ENCODE measurements around the gene PCDHGA7.
"Not testable (repeated sequence)": the region's sequence is repeated elsewhere in the genome, so short reads cannot be mapped to it uniquely, and the experiment has no call there.

PCDHGA7 gene

GRCh38 chr5:141366016-141366896 lies 16.3 kb upstream of the PCDHGA7 start:
- DNase-seq, result no peak

DNA sequence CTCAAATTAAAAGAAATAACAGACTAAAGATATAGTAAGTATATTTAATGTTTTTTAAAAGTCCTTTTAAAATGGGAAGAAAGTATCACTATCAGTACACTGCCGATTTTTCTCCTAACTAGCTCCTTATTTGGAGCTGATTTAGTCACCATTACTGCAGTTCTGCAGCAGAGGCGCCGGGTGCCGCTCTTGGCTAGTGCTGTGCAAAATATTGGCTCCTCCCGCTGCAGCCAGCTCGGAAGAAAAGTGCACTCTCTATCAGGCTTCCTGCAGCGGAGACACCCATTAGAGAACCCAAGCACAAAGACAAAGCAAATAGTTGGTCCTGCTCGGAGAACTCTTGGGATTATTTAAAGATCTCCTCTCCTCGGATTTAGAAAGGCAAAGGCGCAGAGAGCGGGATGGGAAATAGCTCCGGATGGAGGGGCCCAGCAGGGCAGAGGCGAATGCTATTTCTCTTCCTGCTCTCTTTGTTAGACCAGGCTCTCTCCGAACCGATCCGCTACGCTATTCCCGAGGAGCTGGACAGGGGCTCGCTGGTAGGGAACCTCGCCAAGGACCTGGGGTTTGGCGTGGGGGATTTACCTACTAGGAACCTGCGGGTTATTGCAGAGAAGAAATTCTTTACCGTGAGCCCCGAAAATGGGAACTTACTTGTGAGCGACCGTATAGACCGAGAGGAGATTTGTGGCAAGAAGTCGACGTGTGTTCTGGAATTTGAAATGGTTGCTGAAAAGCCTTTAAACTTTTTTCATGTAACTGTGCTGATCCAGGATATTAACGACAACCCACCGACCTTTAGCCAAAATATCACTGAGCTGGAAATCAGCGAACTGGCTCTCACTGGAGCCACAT lies 12.3 kb upstream of the PCDHGA7 start, which contains the start of gene PCDHGB3:
TSS of gene PCDHGB3 (plus strand) at position 249 of the 855 bp plus-strand sequence. CDS start at position 402, 153 bp downstream.
- DNase-seq, result peak; percentile 3

DNA sequence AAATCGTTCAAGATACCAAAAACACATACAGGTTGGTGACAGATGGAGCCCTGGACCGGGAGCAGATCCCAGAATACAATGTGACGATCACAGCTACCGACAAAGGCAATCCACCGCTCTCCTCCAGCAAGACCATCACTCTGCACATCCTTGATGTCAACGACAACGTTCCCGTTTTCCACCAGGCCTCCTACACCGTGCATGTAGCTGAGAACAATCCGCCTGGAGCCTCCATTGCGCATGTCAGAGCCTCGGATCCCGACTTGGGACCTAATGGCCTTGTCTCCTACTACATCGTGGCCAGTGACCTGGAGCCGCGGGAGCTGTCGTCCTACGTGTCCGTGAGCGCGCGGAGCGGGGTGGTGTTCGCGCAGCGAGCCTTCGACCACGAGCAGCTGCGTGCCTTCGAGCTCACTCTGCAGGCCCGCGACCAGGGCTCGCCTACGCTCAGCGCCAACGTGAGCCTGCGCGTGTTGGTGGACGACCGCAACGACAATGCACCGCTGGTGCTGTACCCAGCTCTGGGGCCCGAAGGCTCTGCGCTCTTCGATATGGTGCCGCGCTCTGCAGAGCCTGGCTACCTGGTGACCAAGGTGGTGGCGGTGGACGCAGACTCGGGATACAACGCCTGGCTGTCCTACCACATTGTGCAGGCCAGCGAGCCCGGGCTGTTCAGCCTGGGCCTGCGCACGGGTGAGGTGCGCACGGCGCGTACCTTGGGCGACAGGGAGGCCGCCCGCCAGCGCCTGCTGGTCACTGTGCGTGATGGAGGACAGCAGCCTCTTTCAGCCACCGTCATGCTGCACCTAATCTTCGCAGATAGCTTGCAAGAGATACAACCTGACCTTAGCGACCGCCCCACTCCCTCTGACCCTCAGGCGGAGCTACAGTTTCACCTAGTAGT lies 10.7 kb upstream of the PCDHGA7 start:
- no peak for DNase-seq

DNA sequence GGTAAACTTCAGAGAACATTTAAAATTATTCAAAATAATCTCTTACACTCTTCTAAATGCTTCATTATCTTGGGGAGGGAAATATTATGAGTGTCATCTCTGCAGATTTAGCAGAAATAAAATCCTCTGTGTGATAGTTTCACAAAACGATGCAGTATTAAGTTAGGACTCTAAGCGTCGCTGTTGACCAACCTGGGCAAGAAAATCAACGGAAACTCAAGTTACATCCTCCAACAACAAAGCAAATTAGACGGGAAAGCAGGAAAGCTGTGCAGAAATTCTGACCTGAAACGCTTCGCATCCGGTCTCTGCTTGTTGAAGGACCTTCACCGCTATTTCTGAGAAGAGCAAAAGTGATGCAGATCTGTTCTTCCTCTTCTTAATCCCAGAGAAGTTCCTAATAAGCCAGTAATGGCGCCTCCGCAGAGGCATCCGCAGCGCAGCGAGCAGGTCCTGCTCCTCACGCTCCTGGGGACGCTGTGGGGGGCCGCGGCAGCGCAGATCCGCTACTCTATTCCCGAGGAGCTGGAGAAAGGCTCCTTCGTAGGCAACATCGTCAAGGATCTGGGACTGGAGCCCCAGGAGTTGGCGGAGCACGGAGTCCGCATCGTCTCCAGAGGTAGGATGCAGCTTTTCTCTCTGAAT lies 8.7 kb upstream of the PCDHGA7 start, which contains the start of gene PCDHGA6:
TSS of gene PCDHGA6 (plus strand) at position 219 of the 645 bp plus-strand sequence. CDS start at position 412, 193 bp downstream.
- DNase-seq, result peak; percentile 37

- no peak for DNase-seq
Observed at GRCh38 chr5:141374627-141375026, 7.9 kb upstream of the PCDHGA7 start.

DNA sequence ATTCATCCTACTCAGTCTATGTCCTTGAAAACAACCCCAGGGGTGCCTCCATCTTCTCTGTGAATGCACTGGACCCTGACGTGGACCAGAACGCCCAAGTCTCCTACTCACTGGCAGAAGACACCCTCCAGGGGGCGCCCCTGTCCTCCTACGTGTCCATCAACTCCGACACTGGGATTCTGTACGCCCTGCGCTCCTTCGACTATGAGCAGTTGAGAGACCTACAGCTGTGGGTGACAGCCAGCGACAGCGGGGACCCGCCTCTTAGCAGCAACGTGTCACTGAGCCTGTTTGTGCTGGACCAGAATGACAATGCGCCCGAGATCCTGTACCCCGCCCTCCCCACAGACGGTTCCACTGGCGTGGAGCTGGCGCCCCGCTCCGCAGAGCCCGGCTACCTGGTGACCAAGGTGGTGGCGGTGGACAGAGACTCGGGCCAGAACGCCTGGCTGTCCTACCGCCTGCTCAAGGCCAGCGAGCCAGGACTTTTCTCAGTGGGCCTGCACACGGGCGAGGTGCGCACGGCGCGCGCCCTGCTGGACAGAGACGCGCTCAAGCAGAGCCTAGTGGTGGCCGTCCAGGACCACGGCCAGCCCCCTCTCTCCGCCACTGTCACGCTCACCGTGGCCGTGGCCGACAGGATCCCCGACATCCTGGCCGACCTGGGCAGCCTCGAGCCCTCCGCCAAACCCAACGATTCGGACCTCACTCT lies 6.9 kb upstream of the PCDHGA7 start:
- not testable (repeated sequence) for DNase-seq

DNA sequence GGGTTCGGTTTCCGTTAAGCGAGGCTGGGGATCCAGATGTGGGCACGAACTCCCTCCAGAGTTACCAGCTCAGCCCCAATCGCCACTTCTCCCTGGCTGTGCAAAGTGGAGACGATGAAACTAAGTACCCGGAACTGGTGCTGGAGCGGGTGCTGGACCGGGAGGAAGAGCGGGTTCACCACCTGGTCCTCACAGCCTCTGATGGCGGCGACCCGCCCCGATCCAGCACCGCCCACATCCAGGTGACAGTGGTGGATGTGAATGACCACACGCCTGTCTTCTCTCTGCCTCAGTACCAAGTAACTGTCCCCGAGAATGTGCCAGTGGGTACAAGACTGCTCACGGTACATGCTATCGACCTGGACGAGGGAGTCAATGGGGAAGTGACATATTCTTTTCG lies 803 bp downstream of the PCDHGA7 start:
- DNase-seq, result no peak

DNA sequence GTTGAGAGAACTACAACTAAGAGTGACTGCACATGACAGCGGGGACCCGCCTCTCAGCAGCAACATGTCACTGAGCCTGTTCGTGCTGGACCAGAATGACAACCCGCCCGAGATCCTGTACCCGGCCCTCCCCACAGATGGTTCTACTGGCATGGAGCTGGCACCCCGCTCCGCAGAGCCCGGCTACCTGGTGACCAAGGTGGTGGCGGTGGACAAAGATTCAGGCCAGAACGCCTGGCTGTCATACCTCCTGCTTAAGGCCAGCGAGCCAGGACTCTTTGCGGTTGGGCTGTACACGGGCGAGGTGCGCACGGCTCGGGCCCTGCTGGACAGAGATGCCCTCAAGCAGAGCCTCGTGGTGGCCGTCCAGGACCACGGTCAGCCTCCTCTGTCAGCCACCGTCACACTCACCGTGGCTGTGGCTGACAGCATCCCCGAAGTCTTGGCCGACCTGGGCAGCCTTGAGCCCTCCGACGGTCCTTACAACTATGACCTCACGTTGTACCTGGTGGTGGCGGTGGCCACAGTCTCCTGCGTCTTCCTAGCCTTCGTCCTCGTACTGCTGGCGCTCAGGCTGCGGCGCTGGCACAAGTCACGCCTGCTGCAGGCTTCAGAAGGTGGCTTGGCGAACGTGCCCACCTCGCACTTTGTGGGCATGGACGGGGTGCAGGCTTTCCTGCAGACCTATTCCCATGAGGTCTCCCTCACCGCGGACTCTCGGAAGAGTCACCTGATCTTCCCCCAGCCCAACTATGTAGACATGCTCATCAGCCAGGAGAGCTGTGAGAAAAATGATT lies 2.1 kb downstream of the PCDHGA7 start:
- DNase-seq, result no peak

DNA sequence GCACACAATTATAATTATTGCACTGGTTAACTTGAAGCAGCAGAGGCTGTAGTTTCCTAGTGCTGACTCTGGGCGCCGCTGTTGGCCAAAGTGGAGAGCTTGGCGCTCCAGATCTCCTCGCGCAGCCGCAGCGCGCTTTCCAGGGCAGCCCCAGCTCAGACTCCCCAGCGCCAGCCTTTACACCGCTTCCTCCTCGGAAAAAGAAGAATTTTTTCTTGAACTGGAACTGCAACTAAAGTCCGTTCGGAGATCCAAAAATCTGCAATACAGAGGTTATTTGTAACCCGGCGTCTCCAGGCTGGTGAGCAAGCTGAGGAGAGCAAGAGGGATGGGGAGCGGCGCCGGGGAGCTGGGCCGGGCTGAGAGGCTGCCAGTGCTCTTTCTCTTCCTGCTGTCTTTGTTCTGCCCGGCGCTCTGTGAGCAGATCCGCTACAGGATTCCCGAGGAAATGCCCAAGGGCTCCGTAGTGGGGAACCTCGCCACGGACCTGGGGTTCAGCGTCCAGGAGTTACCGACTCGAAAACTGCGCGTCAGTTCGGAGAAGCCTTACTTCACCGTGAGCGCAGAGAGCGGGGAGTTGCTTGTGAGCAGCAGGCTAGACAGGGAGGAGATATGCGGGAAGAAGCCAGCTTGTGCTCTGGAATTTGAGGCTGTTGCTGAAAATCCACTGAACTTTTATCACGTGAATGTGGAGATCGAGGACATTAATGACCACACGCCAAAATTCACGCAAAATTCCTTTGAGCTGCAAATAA lies 5.2 kb downstream of the PCDHGA7 start, which contains the start of gene PCDHGB4:
TSS of gene PCDHGB4 (plus strand) at position 142 of the 755 bp plus-strand sequence. CDS start at position 329, 187 bp downstream.
- DNase-seq, result peak; percentile 22

DNA sequence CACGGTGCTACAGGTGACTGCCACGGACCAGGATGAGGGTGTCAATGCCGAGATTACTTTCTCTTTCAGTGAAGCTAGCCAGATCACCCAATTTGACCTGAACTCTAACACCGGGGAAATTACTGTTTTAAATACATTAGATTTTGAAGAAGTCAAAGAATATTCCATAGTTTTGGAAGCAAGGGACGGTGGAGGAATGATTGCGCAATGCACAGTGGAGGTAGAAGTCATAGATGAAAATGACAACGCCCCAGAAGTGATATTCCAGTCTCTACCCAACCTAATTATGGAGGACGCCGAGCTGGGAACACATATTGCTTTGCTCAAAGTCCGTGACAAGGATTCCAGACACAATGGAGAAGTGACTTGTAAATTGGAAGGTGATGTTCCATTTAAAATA lies 6.1 kb downstream of the PCDHGA7 start:
- no peak for DNase-seq

DNA sequence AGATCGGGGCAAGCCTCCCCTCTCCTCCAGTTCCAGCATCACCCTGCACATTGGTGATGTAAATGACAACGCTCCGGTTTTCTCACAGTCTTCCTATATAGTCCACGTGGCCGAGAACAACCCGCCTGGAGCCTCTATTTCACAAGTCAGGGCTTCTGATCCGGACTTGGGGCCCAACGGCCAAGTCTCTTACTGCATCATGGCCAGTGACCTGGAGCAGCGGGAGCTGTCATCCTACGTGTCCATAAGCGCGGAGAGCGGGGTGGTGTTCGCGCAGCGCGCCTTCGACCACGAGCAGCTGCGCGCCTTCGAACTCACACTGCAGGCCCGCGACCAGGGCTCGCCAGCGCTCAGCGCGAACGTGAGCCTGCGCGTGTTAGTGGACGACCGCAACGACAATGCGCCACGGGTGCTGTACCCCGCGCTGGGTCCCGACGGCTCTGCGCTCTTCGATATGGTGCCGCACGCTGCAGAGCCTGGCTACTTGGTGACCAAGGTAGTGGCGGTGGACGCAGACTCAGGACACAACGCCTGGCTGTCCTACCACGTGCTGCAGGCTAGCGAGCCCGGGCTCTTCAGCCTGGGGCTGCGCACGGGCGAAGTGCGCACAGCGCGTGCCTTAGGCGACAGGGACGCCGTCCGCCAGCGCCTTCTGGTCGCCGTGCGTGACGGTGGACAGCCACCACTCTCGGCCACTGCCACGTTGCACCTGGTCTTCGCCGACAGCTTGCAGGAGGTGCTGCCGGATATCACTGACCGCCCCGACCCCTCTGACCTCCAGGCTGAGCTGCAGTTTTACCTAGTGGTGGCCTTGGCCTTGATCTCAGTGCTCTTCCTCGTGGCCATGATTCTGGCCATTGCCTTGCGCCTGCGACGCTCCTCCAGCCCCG lies 6.9 kb downstream of the PCDHGA7 start:
- no peak for DNase-seq

GRCh38 chr5:141392429-141393198 lies 10.1 kb downstream of the PCDHGA7 start, which contains the start of gene PCDHGA8:
TSS of gene PCDHGA8 (plus strand) at chr5:141392633. CDS start at chr5:141392814, 181 bp downstream.
- no peak for DNase-seq

DNA sequence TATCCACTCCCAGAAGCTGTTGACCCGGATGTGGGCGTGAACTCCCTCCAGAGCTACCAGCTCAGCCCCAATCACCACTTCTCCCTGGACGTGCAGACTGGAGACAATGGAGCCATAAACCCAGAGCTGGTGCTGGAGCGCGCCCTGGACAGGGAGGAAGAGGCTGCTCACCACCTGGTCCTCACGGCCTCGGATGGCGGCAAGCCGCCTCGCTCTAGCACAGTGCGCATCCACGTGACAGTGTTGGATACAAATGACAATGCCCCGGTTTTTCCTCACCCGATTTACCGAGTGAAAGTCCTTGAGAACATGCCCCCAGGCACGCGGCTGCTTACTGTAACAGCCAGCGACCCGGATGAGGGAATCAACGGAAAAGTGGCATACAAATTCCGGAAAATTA lies 10.7 kb downstream of the PCDHGA7 start:
- DNase-seq, result no peak

- not testable (repeated sequence) for DNase-seq
Observed at GRCh38 chr5:141394401-141395187, 12.1 kb downstream of the PCDHGA7 start.

GRCh38 chr5:141397756-141398551 lies 15.4 kb downstream of the PCDHGA7 start, which contains the start of gene PCDHGB5:
TSS of gene PCDHGB5 (plus strand) at chr5:141397947. CDS start at chr5:141398128, 181 bp downstream.
- DNase-seq, result peak; percentile 34
